Measurements from ENCODE around the gene GINS1.
A peak's percentile ranks its signal among the peaks of the same experiment; 100 is the strongest.
"Not testable (repeated sequence)": the region's sequence is repeated elsewhere in the genome, so short reads cannot be mapped to it uniquely, and the experiment has no call there.

GINS1 gene

DNA sequence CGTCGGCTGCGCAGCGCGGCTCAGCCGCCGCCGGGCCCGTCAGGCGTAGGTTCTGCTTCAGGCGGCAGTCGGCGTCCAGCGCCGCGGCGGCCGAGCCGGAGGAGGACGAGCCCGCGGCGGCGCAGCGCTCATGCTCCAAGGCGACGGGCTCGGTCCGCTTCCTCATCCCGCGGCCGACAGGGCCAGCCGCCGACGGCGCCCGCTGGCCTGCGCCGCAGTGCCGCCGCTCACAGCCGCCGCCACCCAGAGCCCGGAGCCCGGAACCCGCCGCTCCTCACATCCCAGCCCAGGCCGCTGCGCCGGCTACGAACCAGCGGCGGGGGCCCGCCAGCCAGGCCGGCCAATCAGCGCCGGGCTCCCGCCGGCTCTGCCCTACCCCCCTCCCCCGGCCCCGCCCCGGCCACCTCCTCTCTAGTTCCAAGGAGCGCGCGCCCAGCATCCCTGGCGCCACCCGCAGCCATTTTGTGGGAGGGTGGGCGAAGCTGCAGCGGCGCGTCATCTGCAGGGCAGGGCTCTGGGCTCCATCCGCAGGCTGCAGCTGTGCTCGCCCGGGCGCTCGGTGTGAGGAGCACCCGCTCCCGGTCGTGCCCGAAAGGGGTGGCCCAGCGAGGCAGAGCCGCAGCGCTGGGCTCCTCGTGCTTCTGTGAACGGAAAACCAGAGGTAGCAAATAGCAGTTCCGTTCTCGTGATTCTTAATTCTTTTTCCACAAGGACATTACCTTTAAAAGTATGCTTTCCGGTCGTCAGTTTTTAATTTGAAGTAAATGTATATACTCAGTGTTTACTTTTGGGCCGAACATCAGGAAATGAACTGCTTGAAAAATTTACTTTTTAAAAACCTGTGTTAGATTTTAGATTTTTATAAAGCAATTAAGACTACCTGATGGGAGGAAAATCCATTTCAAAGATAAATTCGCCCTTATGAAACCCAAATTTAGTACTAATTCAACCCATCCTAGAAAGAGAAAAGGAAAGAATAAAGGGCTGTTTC is 16.6 kb upstream of the GINS1 start, which contains the start of gene ABHD12:
TSS of gene ABHD12 (minus strand) at position 298 of the 991 bp plus-strand sequence. CDS start at position 166, 132 bp downstream.
- peak; percentile 84 for DNase-seq

- no peak for DNase-seq
Observed at GRCh38 chr20:25394276-25394675, 13.2 kb upstream of the GINS1 start.

DNA sequence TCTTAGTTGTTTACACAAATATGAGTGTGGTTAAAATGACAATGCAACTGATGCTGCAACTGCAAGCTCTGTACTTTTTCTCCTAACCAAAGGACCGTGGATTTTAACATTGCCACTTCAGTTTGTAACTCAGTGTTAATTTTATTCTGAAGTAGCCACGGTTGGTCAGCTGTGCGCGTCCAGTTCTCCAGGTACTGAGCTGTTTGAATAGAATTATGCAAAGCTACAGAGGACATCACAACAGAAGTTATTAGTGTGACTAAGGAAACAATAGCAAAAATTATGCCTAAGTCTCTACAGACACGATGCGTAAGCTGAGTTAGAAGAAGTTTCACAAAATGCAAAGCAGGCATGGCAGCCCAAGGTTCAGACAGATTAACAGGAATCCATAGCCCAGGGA is 12.5 kb upstream of the GINS1 start:
- DNase-seq = no peak

DNA sequence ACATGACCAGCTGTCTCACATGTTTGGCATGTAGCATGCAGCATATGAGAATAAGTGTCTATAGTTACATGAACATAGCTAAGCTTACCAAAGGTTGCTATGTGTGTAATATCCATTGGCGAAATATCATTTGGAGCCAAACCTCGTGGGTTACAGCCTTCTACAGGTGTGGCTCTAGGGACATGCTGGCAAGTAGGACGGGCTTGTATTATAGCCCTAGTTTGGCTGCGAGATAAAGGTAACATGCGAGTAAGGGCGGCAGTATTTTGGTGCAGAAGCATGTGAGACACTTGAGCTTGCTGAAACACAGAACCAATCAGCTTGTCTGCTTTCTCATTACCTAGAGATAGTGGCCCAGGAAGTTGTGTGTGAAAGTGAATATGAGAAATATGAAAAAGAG is 10.4 kb upstream of the GINS1 start:
- no peak for DNase-seq

DNA sequence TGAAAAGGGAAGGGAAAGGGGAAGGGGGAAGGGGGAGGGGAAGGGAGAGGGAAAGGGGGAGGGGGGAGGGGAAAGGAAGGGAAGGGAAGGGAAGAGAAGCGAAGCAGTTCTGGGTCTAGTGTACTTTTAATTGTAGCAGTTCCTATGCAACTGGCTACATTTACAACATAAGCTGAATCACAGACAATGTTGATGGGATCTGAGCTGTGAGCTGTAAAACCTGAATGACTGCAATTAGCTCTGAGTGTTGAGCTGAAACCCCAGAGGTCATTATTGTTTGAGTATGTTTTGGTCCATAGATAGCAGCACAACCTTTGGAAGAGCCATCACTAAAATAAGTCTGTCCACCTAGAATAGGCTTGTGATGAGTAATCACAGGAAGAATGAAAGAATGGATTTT is 9.7 kb upstream of the GINS1 start:
- DNase-seq = no peak

DNA sequence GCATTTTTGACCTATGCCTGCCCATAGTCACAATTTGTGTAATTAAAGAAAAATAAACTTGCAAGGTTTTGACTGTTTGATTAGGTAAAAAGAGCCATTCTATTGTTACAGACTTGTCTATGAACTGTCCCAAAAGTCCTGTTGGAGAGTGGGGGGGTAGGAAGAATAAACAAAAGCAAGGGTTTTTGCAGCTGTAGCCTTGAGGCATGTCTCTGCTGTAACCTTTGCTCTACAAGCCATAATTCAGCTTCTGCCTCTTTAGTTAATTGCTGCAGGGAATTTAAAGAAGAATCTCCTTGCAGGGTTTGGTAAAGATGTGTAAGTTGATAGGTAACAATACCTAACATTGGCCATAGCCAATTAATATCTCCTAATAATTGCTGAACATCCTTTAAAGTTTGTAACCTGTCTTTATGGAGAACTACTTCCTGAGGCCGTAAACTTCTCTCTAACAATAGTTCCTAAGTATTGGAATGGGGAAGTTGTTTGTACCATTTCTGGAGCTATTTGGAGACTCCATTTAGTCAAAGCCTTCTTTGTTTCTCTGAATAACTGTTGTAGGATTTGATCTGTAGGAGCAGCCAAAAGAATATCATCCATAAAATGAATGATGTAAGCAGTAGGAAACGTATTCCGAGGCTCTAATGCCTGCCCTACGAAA is 9.0 kb upstream of the GINS1 start:
- no peak for DNase-seq

DNA sequence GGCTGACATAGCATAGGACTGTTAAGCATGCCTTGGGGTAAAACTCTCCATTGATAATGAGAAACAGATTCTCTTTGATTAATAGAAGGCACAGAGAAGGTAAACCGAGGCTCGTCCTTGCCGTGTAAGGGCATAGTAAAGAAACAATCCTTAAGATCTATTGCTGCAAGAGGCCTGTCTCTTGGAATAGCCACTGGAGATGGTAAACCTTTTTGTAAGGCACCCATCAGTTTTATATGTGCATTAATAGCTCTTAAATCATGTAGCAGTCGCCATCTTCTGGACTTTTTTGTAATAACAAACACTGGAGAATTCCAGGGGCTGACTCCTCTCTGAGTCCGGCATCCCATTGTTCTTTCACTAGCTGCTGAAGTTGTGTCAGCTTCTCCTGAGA is 8.4 kb upstream of the GINS1 start:
- DNase-seq = peak; percentile 19

- not testable (repeated sequence) for DNase-seq
Observed at GRCh38 chr20:25400291-25400732, 7.2 kb upstream of the GINS1 start.

DNA sequence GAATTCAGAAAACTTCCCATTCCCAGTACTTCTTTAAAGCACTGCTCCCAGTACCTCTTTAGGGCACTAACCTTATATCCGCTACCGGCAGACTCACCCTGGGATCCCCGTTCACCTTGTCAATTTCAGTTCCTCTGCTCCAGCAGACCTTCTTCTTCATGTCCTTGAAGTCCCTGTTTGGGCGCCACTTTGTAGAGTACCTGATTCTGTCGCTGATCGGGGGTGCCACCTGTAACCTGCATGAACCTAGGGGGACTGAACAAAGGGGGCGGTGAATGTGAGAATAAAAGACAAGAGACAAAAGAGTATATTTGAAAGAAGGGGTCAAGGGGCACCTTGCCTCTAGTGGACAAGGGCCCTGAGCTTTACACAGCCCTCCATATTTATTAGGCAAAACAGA is 4.9 kb upstream of the GINS1 start:
- DNase-seq = no peak

DNA sequence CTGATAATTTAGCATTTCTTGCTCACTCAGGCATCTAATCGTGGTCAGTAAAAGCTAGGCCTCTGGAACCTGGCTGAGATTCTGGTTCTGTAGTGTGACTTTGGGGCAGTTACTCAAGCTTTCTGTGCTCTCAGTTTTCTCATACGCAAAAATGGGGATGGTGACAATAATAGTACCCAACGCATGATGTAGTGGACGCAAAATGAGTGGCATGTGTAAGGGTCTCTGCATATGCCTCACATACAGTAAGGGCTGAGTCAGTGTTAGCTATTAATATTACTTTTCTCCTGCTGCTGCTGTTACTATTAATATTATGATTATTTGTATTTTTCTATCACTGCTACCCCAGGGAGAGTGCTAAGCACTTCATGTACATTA is 686 bp downstream of the GINS1 start:
- no peak for DNase-seq

GRCh38 chr20:25408890-25409289 is 1.4 kb downstream of the GINS1 start:
- DNase-seq = no peak

- no peak for DNase-seq
Observed at GRCh38 chr20:25418776-25419175, 11.3 kb downstream of the GINS1 start.

GRCh38 chr20:25421102-25421501 is 13.6 kb downstream of the GINS1 start:
- no peak for DNase-seq

DNA sequence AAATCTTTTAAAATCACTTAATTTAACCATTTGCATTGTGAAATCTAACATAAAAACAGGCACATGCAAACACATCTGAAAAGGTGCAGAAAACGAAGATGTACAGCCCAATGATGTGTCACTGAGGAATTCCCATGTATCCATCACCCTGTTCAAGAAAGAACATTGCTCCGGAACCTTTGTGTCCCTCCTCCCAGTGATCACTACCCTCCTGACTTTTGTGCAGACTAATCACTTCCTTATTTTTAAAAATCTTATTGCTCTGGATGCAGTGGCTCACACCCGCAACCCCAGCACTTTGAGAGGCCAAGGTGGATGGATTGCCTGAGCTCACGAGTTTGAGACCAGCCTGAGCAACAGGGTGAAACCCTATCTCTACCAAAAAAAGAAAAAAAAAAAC is 14.6 kb downstream of the GINS1 start:
- DNase-seq = no peak

DNA sequence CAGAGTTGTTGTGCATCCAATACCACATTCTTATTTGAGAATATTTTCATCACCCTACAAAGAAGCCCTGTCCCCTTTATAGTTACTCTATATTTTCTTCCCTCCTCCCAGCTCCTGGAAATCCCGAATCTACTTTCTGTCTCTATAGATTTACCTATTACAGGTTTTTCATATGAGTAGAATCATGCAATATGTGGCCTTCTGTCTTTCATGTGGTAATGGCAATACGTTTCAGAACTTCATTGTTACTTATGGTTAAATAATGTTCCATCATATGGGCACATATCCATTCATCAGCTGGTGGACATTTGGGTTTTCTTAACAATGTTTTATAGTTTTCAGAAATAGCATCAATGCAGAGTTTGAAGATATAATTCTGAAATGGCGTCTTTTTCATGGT is 17.1 kb downstream of the GINS1 start:
- no peak for DNase-seq

- DNase-seq = no peak
Observed at GRCh38 chr20:25437153-25437581, 29.7 kb downstream of the GINS1 start.

DNA sequence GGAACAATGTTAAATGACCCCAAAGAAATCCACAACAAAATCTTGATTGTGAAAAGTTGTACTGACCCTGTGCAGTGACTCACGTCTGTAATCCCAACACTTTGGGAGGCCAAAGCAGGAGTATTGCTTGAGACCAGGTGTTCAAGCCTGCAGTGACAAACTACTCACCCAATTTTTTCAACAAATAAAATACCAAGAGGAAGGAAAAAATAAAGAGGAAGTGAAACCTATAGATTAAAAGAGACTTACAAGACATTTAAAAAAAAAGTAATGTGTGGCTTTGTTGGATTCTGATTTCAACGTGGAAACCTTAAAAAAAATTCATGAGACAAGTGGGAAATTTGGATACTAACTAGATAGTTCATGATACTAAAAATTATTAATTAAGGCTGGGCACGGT is 31.9 kb downstream of the GINS1 start:
- no peak for DNase-seq

DNA sequence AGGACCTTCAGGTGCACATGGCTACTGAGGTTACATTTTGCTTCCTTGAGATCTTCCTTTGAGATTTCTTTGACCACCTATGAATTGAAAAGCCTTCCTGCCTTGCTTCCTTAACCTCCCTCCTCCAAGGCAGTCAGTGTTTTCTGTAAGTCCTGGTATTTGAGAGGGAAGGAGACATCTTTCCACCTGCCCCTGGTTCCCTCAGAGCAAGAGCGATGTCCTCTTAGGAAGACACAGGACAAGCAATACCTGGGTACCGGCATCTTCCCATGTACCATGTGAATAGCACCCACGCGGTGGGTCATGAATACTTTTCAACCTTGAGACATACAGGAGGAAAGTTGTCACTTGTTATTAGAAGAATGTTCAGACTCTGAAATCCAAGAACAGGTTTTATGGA is 37.1 kb downstream of the GINS1 start:
- no peak for DNase-seq

DNA sequence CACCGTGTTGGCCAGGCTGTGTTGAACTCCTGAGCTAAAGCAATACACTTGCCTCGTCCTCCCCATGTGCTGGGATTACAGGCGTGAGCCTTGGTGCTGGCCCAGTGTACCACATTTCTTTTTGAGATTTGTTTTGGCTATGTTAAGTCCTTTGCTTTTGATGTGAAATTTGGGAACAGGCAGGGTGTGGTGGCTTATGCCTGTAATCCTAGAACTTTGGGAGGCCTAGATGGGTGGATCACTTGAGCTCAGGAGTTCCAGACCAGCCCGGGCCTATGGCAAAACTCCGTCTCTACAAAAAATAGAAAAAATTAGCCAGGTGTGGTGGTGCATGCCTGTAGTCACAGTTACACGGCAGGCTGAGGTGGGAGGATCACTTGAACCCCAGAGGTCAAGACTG is 40.2 kb downstream of the GINS1 start:
- no peak for DNase-seq

DNA sequence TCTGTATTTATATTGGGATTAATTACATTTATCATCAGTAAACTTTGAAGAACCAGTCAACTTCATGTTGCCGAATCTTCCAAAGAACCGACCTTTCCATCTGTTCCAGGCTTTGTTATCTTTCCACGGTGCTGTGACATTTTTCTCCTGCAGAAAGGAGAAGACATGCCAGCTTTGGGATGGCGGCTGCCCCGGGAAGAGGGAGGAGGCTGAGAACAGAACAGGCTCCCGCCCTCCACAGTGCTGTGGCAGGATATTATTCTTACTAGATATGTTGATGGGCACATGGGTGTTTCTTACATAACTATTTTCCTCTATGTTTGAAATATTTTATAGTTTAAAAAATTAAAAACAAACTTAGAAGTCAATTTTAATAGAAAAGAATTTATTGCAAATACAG is 44.9 kb downstream of the GINS1 start:
- no peak for DNase-seq

GRCh38 chr20:25453035-25453810 is 45.8 kb downstream of the GINS1 start:
- peak; percentile 59 for DNase-seq

DNA sequence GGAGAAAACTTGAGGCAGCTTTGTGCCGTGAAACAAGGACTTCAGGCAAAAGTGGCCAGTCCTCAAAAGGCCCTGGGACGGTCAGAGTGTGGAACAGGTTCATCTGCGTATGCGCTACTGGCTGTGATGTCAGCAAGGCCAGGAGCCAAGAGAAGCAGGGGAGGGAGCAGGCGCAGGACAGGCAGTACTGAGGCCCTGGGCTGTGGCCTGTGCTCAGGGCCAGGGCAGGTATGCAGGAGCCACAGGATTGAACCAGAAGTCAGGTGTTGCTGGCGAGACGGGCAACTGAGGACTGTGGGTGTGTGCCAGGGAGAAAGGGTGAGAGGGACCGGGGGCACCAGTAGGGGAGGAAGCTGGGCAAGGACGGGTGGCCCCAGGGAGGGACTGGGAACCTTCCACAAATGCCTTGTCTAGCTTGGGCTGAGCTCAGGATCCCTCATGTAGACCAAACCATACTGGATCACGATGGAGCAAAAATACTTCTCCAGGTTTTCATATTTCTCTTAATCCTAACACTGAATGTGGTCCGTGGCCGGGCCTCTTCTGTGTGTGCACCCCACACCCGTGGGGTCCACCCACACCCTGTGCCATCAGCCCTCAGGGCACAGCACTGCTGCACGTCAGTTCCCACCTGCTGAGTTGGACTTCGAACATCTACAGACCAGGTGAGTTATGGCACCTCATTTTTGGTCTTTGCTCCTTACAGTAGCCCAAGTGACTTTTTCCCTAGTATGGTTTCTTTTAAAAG is 46.9 kb downstream of the GINS1 start:
- no peak for DNase-seq

Data from DMS79 (cell line).